Activated CD8-positive, alpha-beta memory T cell treated with anti-CD3 and anti-CD28 coated beads for 36 hours (primary cell): ENCODE results near the gene ASMT. TPM values are rescaled to one million over a fixed set of nuclear protein-coding genes. Genes with fewer than 3 reads are reported as not detected.
"Not testable (repeated sequence)": the region's sequence is repeated elsewhere in the genome, so short reads cannot be mapped to it uniquely, and the experiment has no call there.

Experiments
- CTCF ChIA-PET: fragments of 350-600 bp; sonication (Branson Sonifier 250); formaldehyde crosslinking; loops from one replicate; lab custom pipeline; 2021; ENCODE audit warnings: antibody characterized with exemption; lab: Charles Lee
- POLR2A ChIA-PET: fragments of 350-600 bp; sonication (Branson Sonifier 250); formaldehyde crosslinking; loops from one replicate; lab custom pipeline; 2021; ENCODE audit warnings: antibody characterized with exemption; lab: Charles Lee
- total RNA-seq, 2 experiments: library from RNA; stranded (reverse); gene quantifications; one replicate each; pipeline ENCODE4 v1.2.3, GENCODE V29; 2021

The ASMT gene
- total RNA-seq, 2 experiments from 2014 or later, result 2.9 to 3.3 TPM

GRCh38 chrX:1597345-1598020 is 17.4 kb upstream of the ASMT start:
- CTCF ChIA-PET, result no interaction called here

DNA sequence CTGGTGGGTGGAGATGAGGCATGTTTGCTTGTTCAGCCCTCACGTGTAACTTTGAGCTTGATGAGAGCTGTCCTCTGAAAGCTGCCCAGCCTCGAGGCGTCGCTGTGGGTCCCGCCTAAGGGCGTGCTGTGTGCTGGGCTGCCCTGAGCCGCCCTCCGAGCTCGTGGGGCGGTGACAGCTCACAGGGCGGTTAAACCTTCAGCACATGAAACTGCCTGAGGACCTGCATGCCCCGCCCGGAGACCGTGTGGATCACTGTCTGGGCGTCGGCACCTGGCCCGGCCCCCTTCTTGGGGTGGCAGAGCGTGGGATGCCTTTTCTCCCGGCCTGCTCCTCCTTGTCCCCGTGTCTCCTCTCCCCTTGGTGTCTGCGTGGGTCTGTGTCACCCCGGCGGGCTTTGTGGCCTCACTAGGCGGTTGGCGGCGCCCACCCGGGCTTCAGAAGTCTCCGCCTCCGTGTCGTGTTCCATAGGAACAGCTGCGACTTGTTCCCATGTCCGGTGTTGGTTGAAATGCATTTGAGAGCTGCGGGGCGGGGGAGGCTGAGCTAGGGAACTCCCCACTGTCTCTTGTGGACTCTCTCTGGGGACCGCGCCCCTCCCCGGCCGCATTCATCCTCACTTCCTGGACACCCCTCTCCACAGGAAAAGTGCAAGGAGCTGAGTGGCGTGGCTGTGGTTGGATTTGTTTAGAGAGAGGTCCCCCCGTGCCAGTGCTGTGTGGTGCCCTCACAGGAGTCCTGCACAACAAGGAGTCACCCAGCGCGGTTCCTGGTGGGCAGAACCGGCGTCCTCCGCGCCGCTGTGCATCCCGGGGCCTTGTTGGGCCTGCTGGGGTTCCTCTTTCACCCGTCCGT is 16.6 kb upstream of the ASMT start:
- POLR2A ChIA-PET, result no interaction called here
- CTCF ChIA-PET, result no interaction called here

More at GRCh38 chrX:1597345-1598020, 17.4 kb upstream of the ASMT start:
- POLR2A ChIA-PET, result no interaction called here

DNA sequence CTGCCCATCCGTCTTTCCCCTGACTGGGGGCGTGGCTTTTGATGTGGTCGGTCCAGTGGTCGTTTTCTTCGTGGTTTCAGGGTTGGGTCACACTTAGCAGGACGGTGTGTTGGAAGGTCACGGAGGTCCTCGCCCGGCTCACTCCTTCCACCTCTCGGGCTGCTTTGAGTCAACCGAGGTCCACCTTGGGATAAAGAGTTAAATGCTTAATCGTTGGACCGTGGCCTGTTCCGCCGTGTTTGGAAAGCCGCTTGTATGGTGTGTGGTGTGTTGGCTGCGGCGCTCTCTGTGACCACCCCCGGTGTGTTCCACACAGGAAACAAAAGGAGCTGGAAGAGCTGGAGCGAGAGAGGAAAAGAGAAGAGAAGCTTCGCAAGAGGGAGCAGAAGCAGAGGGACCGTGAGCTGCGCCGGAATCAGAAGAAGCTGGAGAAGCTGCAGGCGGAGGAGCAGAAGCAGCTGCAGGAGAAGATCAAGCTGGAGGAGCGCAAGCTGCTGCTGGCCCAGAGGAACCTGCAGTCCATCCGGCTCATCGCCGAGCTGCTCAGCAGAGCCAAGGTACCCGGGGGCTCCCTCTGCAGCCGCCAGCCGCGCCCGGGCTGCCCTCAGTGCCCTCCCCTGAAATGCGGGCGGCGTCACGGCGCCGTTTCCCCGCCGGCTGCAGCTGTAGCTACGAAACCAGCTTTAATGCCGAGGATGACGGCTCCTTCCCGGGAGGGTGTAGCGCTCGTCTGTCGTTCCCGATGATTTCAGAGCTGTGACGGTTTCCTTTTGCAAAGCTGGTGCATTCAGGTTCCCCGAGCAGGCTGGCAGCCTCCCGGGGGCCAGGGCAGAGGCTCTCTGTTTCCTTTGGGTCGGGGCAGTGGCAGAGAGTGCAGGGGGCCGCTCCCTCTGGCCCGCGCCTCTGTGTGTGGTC is 15.7 kb upstream of the ASMT start:
- CTCF ChIA-PET, result no interaction called here
- POLR2A ChIA-PET, result no interaction called here

DNA sequence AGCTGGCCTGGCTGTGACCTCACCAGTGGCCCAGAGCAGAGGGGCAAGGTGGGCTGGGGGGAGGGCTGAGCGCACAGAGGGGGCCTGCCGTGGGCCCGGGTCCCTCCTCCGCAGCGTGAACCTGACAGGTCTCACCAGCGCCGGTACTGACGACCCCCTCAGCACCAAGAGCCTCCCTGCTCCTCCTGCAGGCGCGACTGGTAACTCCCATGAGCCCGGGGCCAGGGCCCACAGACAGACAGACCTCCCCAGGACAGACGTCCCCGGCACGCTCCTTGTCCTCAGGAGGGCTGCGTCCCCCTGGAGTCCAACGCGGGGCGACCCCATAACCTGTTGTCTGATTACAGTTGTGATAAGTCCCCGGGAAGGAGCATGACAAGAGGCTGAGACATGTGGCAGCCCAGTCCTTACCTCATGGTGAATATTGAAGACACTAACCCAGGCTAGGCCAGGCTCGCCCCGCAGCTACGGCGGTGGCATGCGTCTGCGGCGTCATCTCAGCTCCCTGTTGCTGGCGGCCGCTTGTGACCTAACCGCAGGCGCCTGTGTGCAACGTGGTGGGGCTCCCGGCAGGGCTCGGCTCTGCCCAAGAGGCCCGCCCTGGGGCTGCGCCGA is 15.0 kb upstream of the ASMT start:
- CTCF ChIA-PET, result no interaction called here
- POLR2A ChIA-PET, result no interaction called here

- ChIA-PET POLR2A (no interaction called here), CTCF (no interaction called here)
Observed at GRCh38 chrX:1600406-1601050, 14.3 kb upstream of the ASMT start.

DNA sequence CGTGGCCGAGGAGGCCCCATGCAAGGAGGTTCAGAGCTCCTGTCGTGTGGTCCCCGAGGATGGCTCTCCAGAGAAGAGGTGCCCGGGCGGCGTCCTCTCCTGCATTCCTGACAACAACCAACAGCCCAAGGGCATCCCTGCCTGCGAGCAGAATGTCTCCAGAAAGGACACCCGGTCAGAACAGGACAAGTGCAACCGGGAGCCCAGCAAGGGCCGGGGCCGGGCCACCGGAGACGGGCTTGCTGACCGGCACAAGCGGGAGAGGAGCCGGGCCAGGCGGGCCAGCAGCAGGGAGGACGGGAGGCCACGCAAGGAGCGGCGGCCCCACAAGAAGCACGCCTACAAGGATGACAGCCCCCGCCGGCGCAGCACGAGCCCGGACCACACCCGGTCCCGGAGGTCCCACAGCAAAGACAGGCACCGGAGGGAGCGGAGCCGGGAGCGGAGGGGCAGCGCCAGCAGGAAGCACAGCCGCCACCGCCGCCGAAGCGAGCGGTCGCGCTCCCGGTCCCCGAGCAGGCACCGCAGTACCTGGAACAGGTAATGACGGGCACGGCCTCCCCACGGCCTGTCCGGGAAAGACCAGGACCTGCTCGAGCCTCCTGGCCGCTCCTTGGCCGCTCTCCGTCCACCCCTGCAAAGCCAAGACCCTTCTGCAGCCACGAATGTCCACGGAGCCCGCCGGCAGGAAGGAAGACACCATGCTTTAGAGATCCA is 13.7 kb upstream of the ASMT start:
- CTCF ChIA-PET, result no interaction called here

GRCh38 chrX:1601768-1602085 is 13.1 kb upstream of the ASMT start:
- POLR2A ChIA-PET, result no interaction called here
- CTCF ChIA-PET, result no interaction called here

More for the DNA sequence above, 13.7 kb upstream of the ASMT start:
- POLR2A ChIA-PET, result no interaction called here

DNA sequence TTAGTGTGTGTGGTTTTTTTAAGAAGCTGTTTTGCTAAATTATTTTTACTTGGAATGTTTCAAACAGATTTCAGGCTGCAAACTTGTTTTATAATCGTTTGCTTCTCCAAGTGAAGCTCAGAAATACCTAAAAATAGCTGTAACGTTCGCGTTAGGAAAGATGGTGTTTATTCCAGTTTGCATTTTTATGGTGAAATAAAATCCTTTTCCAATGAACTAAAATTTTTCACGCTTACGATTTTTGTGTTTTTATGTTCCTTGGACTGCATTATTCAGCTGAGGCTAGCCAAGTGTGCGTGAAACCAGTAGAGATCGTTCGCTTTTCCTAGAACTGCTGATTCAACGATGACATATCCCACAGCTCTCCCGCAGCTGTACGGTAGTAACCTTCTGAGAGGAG is 12.6 kb upstream of the ASMT start:
- ChIA-PET POLR2A (no interaction called here), CTCF (no interaction called here)

- POLR2A ChIA-PET, result no interaction called here
Observed at GRCh38 chrX:1606496-1606895, 8.4 kb upstream of the ASMT start.

GRCh38 chrX:1609311-1609710 is 5.5 kb upstream of the ASMT start:
- CTCF ChIA-PET, result no interaction called here

More at GRCh38 chrX:1606496-1606895, 8.4 kb upstream of the ASMT start:
- CTCF ChIA-PET, result no interaction called here

GRCh38 chrX:1609762-1610161 is 5.1 kb upstream of the ASMT start:
- ChIA-PET CTCF (no interaction called here), POLR2A (no interaction called here)

More at GRCh38 chrX:1609311-1609710, 5.5 kb upstream of the ASMT start:
- POLR2A ChIA-PET, result no interaction called here

- CTCF ChIA-PET, result no interaction called here
- POLR2A ChIA-PET, result no interaction called here
Observed at GRCh38 chrX:1610166-1610565, 4.7 kb upstream of the ASMT start.

- CTCF ChIA-PET, result no interaction called here
- POLR2A ChIA-PET, result no interaction called here
Observed at GRCh38 chrX:1610736-1611135, 4.1 kb upstream of the ASMT start.

DNA sequence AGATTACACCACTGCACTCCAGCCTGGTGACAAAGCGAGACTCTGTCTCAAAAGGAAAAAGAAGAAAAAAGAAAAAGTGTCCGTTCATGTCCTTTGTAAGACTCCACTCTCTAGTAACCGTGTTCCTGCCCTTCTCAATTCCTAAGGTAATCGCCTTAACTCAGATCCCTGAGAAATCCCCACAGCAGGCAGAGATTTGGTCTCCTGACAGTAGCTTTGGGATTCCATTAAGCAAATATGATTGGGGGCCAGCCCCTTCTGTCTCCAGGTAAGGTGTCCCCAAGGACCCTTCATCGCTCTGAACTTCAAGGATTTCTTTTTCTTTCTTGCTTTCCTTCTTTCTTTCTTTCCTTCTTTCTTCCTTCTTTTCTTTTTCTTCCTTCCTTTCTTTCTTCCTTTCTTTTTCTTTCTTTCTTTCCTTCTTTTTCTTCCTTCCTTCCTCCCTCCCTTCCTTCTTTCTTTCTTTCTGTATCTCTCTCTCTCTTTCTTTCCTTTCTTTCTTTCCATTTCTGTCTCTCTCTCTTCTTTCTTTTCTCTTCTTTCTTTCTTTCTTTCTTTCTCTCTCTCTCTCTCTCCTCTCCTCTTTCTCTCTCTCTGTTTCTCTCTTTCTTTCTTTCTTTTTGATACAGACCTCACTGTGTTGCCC is 2.1 kb upstream of the ASMT start:
- POLR2A ChIA-PET, result no interaction called here
- CTCF ChIA-PET, result no interaction called here

DNA sequence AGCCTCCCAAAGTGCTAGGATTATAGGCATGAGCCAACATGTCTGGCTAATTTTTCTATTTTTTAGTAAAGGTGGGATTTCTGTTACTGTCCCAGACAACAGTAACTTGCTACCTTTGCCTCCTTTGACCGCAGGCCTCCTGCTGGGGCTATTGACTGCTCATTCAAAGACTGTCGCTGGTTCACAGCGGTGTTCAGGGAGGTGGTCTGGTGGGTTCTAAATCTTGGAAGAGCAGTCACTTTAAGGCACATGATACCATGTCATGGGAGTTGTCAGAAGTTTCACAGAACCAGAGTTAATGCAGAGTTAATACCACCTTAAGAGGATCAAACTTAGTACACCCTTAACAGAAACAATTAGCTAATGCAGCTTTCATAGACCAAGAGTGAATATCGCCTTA is 3.8 kb downstream of the ASMT start:
- CTCF ChIA-PET, result no interaction called here
- POLR2A ChIA-PET, result no interaction called here

DNA sequence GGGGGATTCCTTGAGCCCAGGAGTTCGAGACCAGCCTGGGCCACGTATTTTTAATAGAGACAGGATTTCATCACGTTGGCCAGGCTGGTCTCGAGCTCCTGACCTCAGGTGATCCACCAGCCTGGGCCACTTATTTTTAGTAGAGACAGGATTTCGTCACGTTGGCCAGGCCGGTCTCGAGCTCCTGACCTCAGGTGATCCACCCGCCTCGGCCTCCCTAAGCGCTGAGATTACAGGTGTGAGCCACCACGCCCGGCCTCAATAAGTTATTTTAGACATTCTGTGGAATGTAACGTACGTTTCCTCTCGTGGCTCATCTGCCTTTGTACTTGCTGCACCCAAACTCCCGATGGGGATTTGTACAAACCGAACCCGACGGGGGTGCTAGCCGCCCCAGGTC is 8.8 kb downstream of the ASMT start:
- ChIA-PET CTCF (no interaction called here), POLR2A (no interaction called here)

DNA sequence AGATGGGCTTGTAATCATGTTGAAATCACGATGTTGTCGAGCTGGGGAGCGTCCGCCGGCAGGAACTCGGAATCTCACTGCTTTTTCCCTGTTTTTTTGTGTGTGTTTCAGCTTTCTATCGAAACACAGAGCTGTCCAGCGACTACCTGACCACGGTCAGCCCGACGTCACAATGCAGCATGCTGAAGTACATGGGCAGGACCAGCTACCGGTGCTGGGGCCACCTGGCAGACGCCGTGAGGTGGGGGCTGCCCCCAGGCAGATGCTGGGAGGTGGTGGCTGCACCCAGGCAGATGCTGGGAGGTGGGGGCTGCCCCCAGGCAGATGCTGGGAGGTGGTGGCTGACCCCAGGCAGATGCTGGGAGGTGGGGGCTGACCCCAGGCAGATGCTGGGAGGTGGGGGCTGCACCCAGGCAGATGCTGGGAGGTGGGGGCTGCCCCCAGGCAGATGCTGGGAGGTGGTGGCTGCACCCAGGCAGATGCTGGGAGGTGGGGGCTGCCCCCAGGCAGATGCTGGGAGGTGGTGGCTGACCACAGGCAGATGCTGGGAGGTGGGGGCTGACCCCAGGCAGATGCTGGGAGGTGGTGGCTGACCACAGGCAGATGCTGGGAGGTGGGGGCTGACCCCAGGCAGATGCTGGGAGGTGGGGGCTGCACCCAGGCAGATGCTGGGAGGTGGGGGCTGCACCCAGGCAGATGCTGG is 9.4 kb downstream of the ASMT start:
- POLR2A ChIA-PET, CTCF ChIA-PET: not testable (repeated sequence)

GRCh38 chrX:1624861-1625215 is 10.0 kb downstream of the ASMT start:
- POLR2A ChIA-PET, CTCF ChIA-PET: not testable (repeated sequence)
